Measurements from ENCODE around the gene ADAMTS19.
"Not testable (repeated sequence)": the region's sequence is repeated elsewhere in the genome, so short reads cannot be mapped to it uniquely, and the experiment has no call there.

The ADAMTS19 gene

GRCh38 chr5:129591508-129592160, 131.5 kb downstream of the ADAMTS19 start:
- no peak for DNase-seq (ENCODE audit: low read depth in 1 of 2, low spot score in 1 of 2)

- DNase-seq (ENCODE audit: low read depth in 1 of 2, low spot score in 1 of 2): no peak
These were observed 133.4 kb downstream of the ADAMTS19 start for GRCh38 chr5:129593525-129593924.

GRCh38 chr5:129601576-129601975, 141.5 kb downstream of the ADAMTS19 start:
- no peak for DNase-seq (ENCODE audit: low read depth in 1 of 2, low spot score in 1 of 2)

GRCh38 chr5:129608350-129608749, 148.3 kb downstream of the ADAMTS19 start:
- DNase-seq (ENCODE audit: low read depth in 1 of 2, low spot score in 1 of 2): no peak

- no peak for DNase-seq (ENCODE audit: low read depth in 1 of 2, low spot score in 1 of 2)
These were observed 149.6 kb downstream of the ADAMTS19 start for GRCh38 chr5:129609710-129610109.

GRCh38 chr5:129616517-129616916, 156.4 kb downstream of the ADAMTS19 start:
- no peak for DNase-seq (ENCODE audit: low read depth in 1 of 2, low spot score in 1 of 2)

- DNase-seq (ENCODE audit: low read depth in 1 of 2, low spot score in 1 of 2): no peak
These were observed 157.1 kb downstream of the ADAMTS19 start for GRCh38 chr5:129617206-129617605.

GRCh38 chr5:129619782-129620181, 159.7 kb downstream of the ADAMTS19 start:
- no peak for DNase-seq (ENCODE audit: low read depth in 1 of 2, low spot score in 1 of 2)

- DNase-seq (ENCODE audit: low read depth in 1 of 2, low spot score in 1 of 2): no peak
These were observed 162.4 kb downstream of the ADAMTS19 start for GRCh38 chr5:129622531-129622930.

- no peak for DNase-seq (ENCODE audit: low read depth in 1 of 2, low spot score in 1 of 2)
These were observed 169.5 kb downstream of the ADAMTS19 start for GRCh38 chr5:129629575-129629974.

- DNase-seq (ENCODE audit: low read depth in 1 of 2, low spot score in 1 of 2): no peak
These were observed 170.0 kb downstream of the ADAMTS19 start for GRCh38 chr5:129630101-129630500.

GRCh38 chr5:129631961-129632360, 171.9 kb downstream of the ADAMTS19 start:
- no peak for DNase-seq (ENCODE audit: low read depth in 1 of 2, low spot score in 1 of 2)

GRCh38 chr5:129637501-129637900, 177.4 kb downstream of the ADAMTS19 start:
- not testable (repeated sequence) for DNase-seq (ENCODE audit: low read depth in 1 of 2, low spot score in 1 of 2)

- DNase-seq (ENCODE audit: low read depth in 1 of 2, low spot score in 1 of 2): no peak
These were observed 179.2 kb downstream of the ADAMTS19 start for GRCh38 chr5:129639331-129639730.

GRCh38 chr5:129652349-129653056, 192.4 kb downstream of the ADAMTS19 start:
- no peak for DNase-seq (ENCODE audit: low read depth in 1 of 2, low spot score in 1 of 2)

- no peak for DNase-seq (ENCODE audit: low read depth in 1 of 2, low spot score in 1 of 2)
These were observed 192.9 kb downstream of the ADAMTS19 start for GRCh38 chr5:129653057-129653375.

- no peak for DNase-seq (ENCODE audit: low read depth in 1 of 2, low spot score in 1 of 2)
These were observed 193.3 kb downstream of the ADAMTS19 start for GRCh38 chr5:129653442-129653841.

- no peak for DNase-seq (ENCODE audit: low read depth in 1 of 2, low spot score in 1 of 2)
These were observed 196.9 kb downstream of the ADAMTS19 start for GRCh38 chr5:129656952-129657351.

- DNase-seq (ENCODE audit: low read depth in 1 of 2, low spot score in 1 of 2): no peak
These were observed 198.7 kb downstream of the ADAMTS19 start for GRCh38 chr5:129658801-129659200.

- DNase-seq (ENCODE audit: low read depth in 1 of 2, low spot score in 1 of 2): no peak
These were observed 201.4 kb downstream of the ADAMTS19 start for GRCh38 chr5:129661366-129662035.

- no peak for DNase-seq (ENCODE audit: low read depth in 1 of 2, low spot score in 1 of 2)
These were observed 204.3 kb downstream of the ADAMTS19 start for GRCh38 chr5:129664336-129664937.

GRCh38 chr5:129670957-129671500, 210.9 kb downstream of the ADAMTS19 start:
- DNase-seq (ENCODE audit: low read depth in 1 of 2, low spot score in 1 of 2): no peak
